Upper lobe of left lung (tissue), 4 donors: ENCODE measurements around the gene PTPRG.

ENCODE experiments used
- CTCF ChIP-seq, 6 experiments: fragments of 450-650 bp in 4 of 6; fragments of 200-600 bp in 2 of 6; sonication (generic) in 2 of 6; IDR thresholded peaks; one replicate each; pipeline ENCODE4 v1.5.1; 2016 to 2019; ENCODE audit warnings: antibody characterized with exemption in 6 of 6
- EP300 ChIP-seq, 4 donors: sonication (generic); formaldehyde crosslinking; IDR thresholded peaks; one replicate each; pipeline ENCODE4 v1.5.1; 2017; ENCODE audit warnings: antibody characterized with exemption in 4 of 4, control low read depth in 2 of 4
- POLR2A ChIP-seq, 4 donors: fragments of 450-650 bp; IDR thresholded peaks; one replicate each; pipeline ENCODE4 v1.5.1; 2016 to 2017; ENCODE audit warnings: antibody characterized with exemption in 4 of 4, mild to moderate bottlenecking in 2 of 4
- POLR2AphosphoS5 ChIP-seq, 2 donors: sonication (generic); formaldehyde crosslinking; IDR thresholded peaks; one replicate each; pipeline ENCODE4 v1.5.1; 2017; ENCODE audit warnings: antibody characterized with exemption in 2 of 2

DNA sequence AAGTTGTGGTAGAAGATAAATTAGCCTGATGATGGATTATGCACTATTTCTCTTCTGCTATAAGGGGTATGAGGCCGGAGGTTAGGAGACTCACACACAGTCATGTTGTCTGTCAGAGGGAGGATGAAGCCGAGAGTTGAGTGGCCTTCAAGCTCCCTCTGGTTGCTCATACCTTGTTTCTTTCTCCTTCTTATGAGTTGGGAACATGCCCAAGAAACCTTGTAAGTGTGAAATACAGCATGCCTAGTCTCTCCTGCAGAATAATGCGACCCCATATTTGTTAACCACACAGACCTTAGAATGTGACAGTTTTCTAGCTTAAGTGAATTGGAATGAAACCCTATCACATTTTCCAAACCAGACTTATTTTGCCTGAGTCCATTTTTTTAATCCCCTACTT lies 366.7 kb downstream of the PTPRG start:
- TF ChIP-seq CTCF (IDR thresholded peaks at IDR 0.05) (no peak), POLR2AphosphoS5 (IDR thresholded peaks at IDR 0.05) (no peak), EP300 (IDR thresholded peaks at IDR 0.05) (no peak), POLR2A (IDR thresholded peaks at IDR 0.05) (no peak)
